PC-9 (cell line): ENCODE results near the gene SMIM1. TPM values are rescaled to one million over a fixed set of nuclear protein-coding genes. Genes with fewer than 3 reads are reported as not detected.

Source experiments
- BruUV-seq: library from RNA; stranded (reverse); fragments of 400-500 nt; replicated peaks from 2 replicates; lab custom pipeline; 2021; lab: Mats Ljungman, UMichigan
- CTCF ChIA-PET: fragments of 300-600 bp; sonication (Branson Sonifier 250); formaldehyde crosslinking; loops from one replicate; lab custom pipeline; 2022; ENCODE audit warnings: antibody characterized with exemption; lab: Charles Lee
- POLR2A ChIA-PET: fragments of 300-600 bp; sonication (Branson Sonifier 250); formaldehyde crosslinking; loops from one replicate; lab custom pipeline; 2022; ENCODE audit warnings: antibody characterized with exemption; ENCODE audit not compliant: unreplicated experiment; lab: Charles Lee
- DNase-seq, 2 experiments: peaks; one replicate each; pipeline versions ENCODE4 v3.0.0 to v3.0.0-alpha.2; 2015 to 2022; ENCODE audit warnings: mixed read lengths in 1 of 2
- H2AFZ ChIP-seq: fragments of 200-600 bp; sonication (generic); 2 replicates; pipeline ENCODE4 v1.8.1; 2017; ENCODE audit warnings: antibody characterized with exemption
- H3F3A ChIP-seq: fragments of 200-600 bp; sonication (generic); 2 replicates; pipeline ENCODE4 v1.8.1; 2017; ENCODE audit warnings: antibody characterized with exemption, mild to moderate bottlenecking, low read depth; ENCODE audit not compliant: insufficient read depth
- H3K27ac ChIP-seq: fragments of 200-600 bp; sonication (generic); 2 replicates; pipeline ENCODE4 v1.6.1; 2016; ENCODE audit warnings: mixed run types
- H3K27me3 ChIP-seq: fragments of 200-600 bp; sonication (generic); 2 replicates; pipeline ENCODE4 v1.6.1; 2016; ENCODE audit warnings: low read depth, mixed run types; ENCODE audit not compliant: insufficient read depth
- H3K36me3 ChIP-seq: fragments of 200-600 bp; sonication (generic); 2 replicates; pipeline ENCODE4 v1.6.1; 2016; ENCODE audit warnings: low read depth, mixed run types
- H3K4me1 ChIP-seq: fragments of 200-600 bp; sonication (generic); replicated peaks from 2 replicates; pipeline ENCODE4 v1.6.1; 2016; ENCODE audit warnings: mixed run types; ENCODE audit not compliant: insufficient read depth
- H3K4me2 ChIP-seq: fragments of 200-600 bp; sonication (generic); 2 replicates; pipeline ENCODE4 v1.6.1; 2017; ENCODE audit warnings: mixed run types
- H3K4me3 ChIP-seq: fragments of 200-600 bp; sonication (generic); 2 replicates; pipeline ENCODE4 v1.6.1; 2016; ENCODE audit warnings: mixed run types
- H3K79me2 ChIP-seq: fragments of 200-600 bp; sonication (generic); 2 replicates; pipeline ENCODE4 v1.6.1; 2017; ENCODE audit warnings: low read depth, mixed run types
- H3K9me2 ChIP-seq: fragments of 200-600 bp; sonication (generic); 2 replicates; pipeline ENCODE4 v1.8.1; 2017; ENCODE audit warnings: mild to moderate bottlenecking; ENCODE audit not compliant: insufficient read depth
- H3K9me3 ChIP-seq: fragments of 200-600 bp; sonication (generic); 2 replicates; pipeline ENCODE4 v1.8.1; 2016; ENCODE audit warnings: low read depth; ENCODE audit not compliant: insufficient read depth
- H4K20me1 ChIP-seq: fragments of 200-600 bp; sonication (generic); 2 replicates; pipeline ENCODE4 v1.8.1; 2017; ENCODE audit not compliant: insufficient read depth
- EZH2 ChIP-seq: fragments of 200-600 bp; sonication (generic); IDR thresholded peaks from 2 replicates; pipeline ENCODE4 v1.8.0; 2017; ENCODE audit warnings: antibody characterized with exemption, low read depth
- intact Hi-C: fragments of 100-400 bp; cut with micrococcal nuclease; formaldehyde crosslinking; loops from one replicate; pipeline ENCODE4 v1.10.0; 2022; ENCODE audit not compliant: unreplicated experiment
- total RNA-seq: library from RNA; stranded (reverse); gene quantifications from 2 replicates; pipeline ENCODE4 v1.2.3, GENCODE V29; 2021
- TF ChIP-seq, protein P1 (sequence below): fragments of 200-600 bp; sonication (generic); conservative IDR thresholded peaks from 2 replicates; pipeline ENCODE4 v1.6.1; 2017; ENCODE audit warnings: mixed run types, antibody characterized with exemption, mild to moderate bottlenecking, moderate library complexity

SMIM1 gene
- total RNA-seq, 1 experiment from 2014 or later: 5.9 TPM

GRCh38 chr1:3735688-3736087, 36.9 kb upstream of the SMIM1 start:
- H3K4me3 ChIP-seq: no peak overlapping the region
- TF ChIP-seq EZH2: no peak
- TF ChIP-seq, protein P1, sequence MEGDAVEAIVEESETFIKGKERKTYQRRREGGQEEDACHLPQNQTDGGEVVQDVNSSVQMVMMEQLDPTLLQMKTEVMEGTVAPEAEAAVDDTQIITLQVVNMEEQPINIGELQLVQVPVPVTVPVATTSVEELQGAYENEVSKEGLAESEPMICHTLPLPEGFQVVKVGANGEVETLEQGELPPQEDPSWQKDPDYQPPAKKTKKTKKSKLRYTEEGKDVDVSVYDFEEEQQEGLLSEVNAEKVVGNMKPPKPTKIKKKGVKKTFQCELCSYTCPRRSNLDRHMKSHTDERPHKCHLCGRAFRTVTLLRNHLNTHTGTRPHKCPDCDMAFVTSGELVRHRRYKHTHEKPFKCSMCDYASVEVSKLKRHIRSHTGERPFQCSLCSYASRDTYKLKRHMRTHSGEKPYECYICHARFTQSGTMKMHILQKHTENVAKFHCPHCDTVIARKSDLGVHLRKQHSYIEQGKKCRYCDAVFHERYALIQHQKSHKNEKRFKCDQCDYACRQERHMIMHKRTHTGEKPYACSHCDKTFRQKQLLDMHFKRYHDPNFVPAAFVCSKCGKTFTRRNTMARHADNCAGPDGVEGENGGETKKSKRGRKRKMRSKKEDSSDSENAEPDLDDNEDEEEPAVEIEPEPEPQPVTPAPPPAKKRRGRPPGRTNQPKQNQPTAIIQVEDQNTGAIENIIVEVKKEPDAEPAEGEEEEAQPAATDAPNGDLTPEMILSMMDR: no peak
- no peaks in the 10 kb centered on the region for H3K79me2 ChIP-seq
- no peak overlapping the region for H3K27ac ChIP-seq
- no peaks in the 10 kb centered on the region for H3K36me3 ChIP-seq
- no peaks in the 10 kb centered on the region for H3K9me2 ChIP-seq
- H3K4me1 ChIP-seq: no peaks in the 10 kb centered on the region
- no peak overlapping the region for H3K4me2 ChIP-seq
- DNase-seq: no peak
- intact Hi-C loops: no loop called here
- BruUV-seq: no TSS peak
- no peak overlapping the region for H2AFZ ChIP-seq
- POLR2A ChIA-PET: no interaction called here
- CTCF ChIA-PET: no interaction called here
- H3K9me3 ChIP-seq: no peaks in the 10 kb centered on the region
- H4K20me1 ChIP-seq: no peaks in the 10 kb centered on the region
- no peaks in the 10 kb centered on the region for H3F3A ChIP-seq
- no peaks in the 10 kb centered on the region for H3K27me3 ChIP-seq

DNA sequence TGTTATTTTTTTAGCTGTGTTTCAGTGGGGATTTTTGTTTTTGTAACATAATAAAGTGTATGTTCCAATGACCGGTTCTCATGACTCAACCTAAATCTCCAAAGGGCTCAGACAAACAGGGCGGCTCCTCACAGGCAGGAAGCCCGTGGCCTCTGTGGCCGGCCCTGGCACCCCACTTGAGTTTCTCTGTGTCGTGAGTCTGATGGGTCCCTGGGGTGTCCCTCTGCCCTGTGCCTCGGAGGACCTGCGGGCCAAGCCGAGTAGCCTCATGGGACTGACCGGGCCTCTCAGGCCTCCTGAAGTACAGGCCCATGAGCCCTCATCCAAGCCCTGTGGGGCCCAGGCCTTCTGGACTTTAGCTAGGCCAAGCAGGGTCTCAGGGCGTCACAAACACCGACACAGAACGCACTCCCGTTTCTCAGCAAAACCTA, 36.4 kb upstream of the SMIM1 start:
- no peak overlapping the region for H3K27ac ChIP-seq
- CTCF ChIA-PET: no interaction called here
- no peak overlapping the region for H3K4me2 ChIP-seq
- H3K27me3 ChIP-seq: no peaks in the 10 kb centered on the region
- H3K4me1 ChIP-seq: no peaks in the 10 kb centered on the region
- intact Hi-C loops: no loop called here
- no peaks in the 10 kb centered on the region for H3K9me3 ChIP-seq
- no peaks in the 10 kb centered on the region for H3F3A ChIP-seq
- no peak for TF ChIP-seq EZH2
- TF ChIP-seq, protein P1: no peak
- no peaks in the 10 kb centered on the region for H3K9me2 ChIP-seq
- POLR2A ChIA-PET: no interaction called here
- H2AFZ ChIP-seq: no peak overlapping the region
- H3K4me3 ChIP-seq: no peak overlapping the region
- no peak for DNase-seq
- no peaks in the 10 kb centered on the region for H4K20me1 ChIP-seq
- no TSS peak for BruUV-seq
- no peaks in the 10 kb centered on the region for H3K36me3 ChIP-seq
- H3K79me2 ChIP-seq: no peaks in the 10 kb centered on the region

DNA sequence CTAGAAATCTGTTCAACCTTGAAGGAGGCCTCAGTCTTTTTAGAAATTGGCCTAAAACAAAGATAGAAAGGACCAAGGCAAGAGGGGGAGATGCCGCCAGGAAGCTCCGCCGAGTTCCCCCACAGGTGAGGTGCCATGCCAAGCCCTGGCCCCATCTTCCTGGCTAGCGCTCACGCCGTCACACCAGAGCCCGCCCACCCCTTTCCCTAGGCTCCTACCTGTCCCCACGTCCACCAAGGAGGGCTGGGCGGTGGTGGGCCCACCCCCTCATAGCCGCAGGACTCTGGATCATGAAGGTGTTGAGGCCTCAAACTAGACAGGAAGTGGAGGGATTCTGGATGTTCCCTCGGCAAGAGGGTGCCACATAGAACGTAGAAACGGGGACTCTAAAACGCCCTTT, 35.8 kb upstream of the SMIM1 start:
- Histone ChIP-seq H3K36me3 (no peaks in the 10 kb centered on the region), H3F3A (no peaks in the 10 kb centered on the region), H4K20me1 (no peaks in the 10 kb centered on the region), H3K27ac (no peak overlapping the region), H3K79me2 (no peaks in the 10 kb centered on the region), H3K27me3 (no peaks in the 10 kb centered on the region), H2AFZ (no peak overlapping the region), H3K9me2 (no peaks in the 10 kb centered on the region), H3K9me3 (no peaks in the 10 kb centered on the region), H3K4me2 (no peak overlapping the region), H3K4me3 (no peak overlapping the region), H3K4me1 (no peaks in the 10 kb centered on the region)
- TF ChIP-seq, protein P1: no peak
- TF ChIP-seq EZH2: no peak
- intact Hi-C loops: no loop called here
- DNase-seq: no peak
- CTCF ChIA-PET: no interaction called here
- POLR2A ChIA-PET: no interaction called here
- no TSS peak for BruUV-seq
